Neural progenitor cell (in vitro differentiated cells): ENCODE results near the gene PLA1A.

Experiments used
- CTCF ChIP-seq: fragments of 200-600 bp; sonication (generic); IDR thresholded peaks from 2 replicates; pipeline ENCODE4 v1.5.1; 2017; ENCODE audit warnings: antibody characterized with exemption, mild to moderate bottlenecking
- EZH2 ChIP-seq: fragments of 200-600 bp; sonication (generic); IDR thresholded peaks from 2 replicates; pipeline ENCODE4 v1.6.1; 2017; ENCODE audit warnings: antibody characterized with exemption, mild to moderate bottlenecking, moderate library complexity
- EZH2phosphoT487 ChIP-seq: fragments of 200-600 bp; sonication (generic); IDR thresholded peaks from 2 replicates; pipeline ENCODE4 v1.6.1; 2017; ENCODE audit warnings: antibody characterized with exemption

- no peak for TF ChIP-seq CTCF
- no peak for TF ChIP-seq EZH2phosphoT487
- no peak for TF ChIP-seq EZH2
Measured at GRCh38 chr3:119659606-119660291, 62.1 kb downstream of the PLA1A start.
